Measurements from ENCODE around the gene CAMK1D. TPM values are rescaled to one million over a fixed set of nuclear protein-coding genes. Genes with fewer than 3 reads are reported as not detected.

The CAMK1D gene
- total RNA-seq, 2 experiments from 2014 or later: 11.9 to 15.4 TPM

GRCh38 chr10:12597788-12598765, 248.7 kb downstream of the CAMK1D start:
- no peak overlapping the region for H3K27ac Mint-ChIP-seq
- no peaks in the 10 kb centered on the region for H3K27me3 Mint-ChIP-seq
- peaks cover 30% of the 10 kb centered on the region for H3K36me3 Mint-ChIP-seq
- H3K4me1 Mint-ChIP-seq: peaks cover 42% of the 10 kb centered on the region
- peaks cover 20% of the 10 kb centered on the region for H3K9me3 Mint-ChIP-seq
- DNase-seq: no peak
- H3K4me3 Mint-ChIP-seq: no peak overlapping the region

- Mint-ChIP-seq H3K4me1 (peaks cover 31% of the 10 kb centered on the region), H3K27ac (no peak overlapping the region), H3K9me3 (peaks cover 11% of the 10 kb centered on the region), H3K27me3 (no peaks in the 10 kb centered on the region), H3K36me3 (peaks cover 15% of the 10 kb centered on the region), H3K4me3 (no peak overlapping the region)
- no peak for DNase-seq
These were observed 251.3 kb downstream of the CAMK1D start for GRCh38 chr10:12600652-12601051.

- Mint-ChIP-seq H3K9me3 (peaks cover 3% of the 10 kb centered on the region), H3K27ac (no peak overlapping the region), H3K4me1 (peaks cover 30% of the 10 kb centered on the region)
These were observed 253.2 kb downstream of the CAMK1D start for GRCh38 chr10:12602521-12602920.

GRCh38 chr10:12603766-12604470, 254.6 kb downstream of the CAMK1D start:
- DNase-seq: no peak
- peaks cover 29% of the 10 kb centered on the region for H3K4me1 Mint-ChIP-seq
- H3K4me3 Mint-ChIP-seq: no peak overlapping the region
- H3K9me3 Mint-ChIP-seq: peaks cover 3% of the 10 kb centered on the region
- H3K36me3 Mint-ChIP-seq: peaks cover 7% of the 10 kb centered on the region
- no peak overlapping the region for H3K27ac Mint-ChIP-seq
- H3K27me3 Mint-ChIP-seq: no peaks in the 10 kb centered on the region

More at GRCh38 chr10:12602521-12602920, 253.2 kb downstream of the CAMK1D start:
- no peak overlapping the region for H3K4me3 Mint-ChIP-seq
- no peak for DNase-seq
- peaks cover 7% of the 10 kb centered on the region for H3K36me3 Mint-ChIP-seq
- H3K27me3 Mint-ChIP-seq: no peaks in the 10 kb centered on the region

GRCh38 chr10:12605580-12606405, 256.4 kb downstream of the CAMK1D start:
- peak overlapping the region; percentile 92 for H3K27ac Mint-ChIP-seq
- H3K27me3 Mint-ChIP-seq: no peaks in the 10 kb centered on the region
- peak; percentile 52 for DNase-seq
- H3K36me3 Mint-ChIP-seq: peaks cover 3% of the 10 kb centered on the region
- H3K4me1 Mint-ChIP-seq: peaks cover 24% of the 10 kb centered on the region
- H3K4me3 Mint-ChIP-seq: peak overlapping the region; percentile 83
- peaks cover 1% of the 10 kb centered on the region for H3K9me3 Mint-ChIP-seq

- DNase-seq: no peak
- H3K27ac Mint-ChIP-seq: peak overlapping the region; percentile 92
- H3K4me1 Mint-ChIP-seq: peaks cover 23% of the 10 kb centered on the region
- peaks cover 3% of the 10 kb centered on the region for H3K36me3 Mint-ChIP-seq
- H3K4me3 Mint-ChIP-seq: peak overlapping the region; percentile 83
- no peaks in the 10 kb centered on the region for H3K9me3 Mint-ChIP-seq
- H3K27me3 Mint-ChIP-seq: no peaks in the 10 kb centered on the region
These were observed 257.1 kb downstream of the CAMK1D start for GRCh38 chr10:12606461-12606860.

GRCh38 chr10:12608761-12609160, 259.4 kb downstream of the CAMK1D start:
- H3K27ac Mint-ChIP-seq: no peak overlapping the region
- peaks cover 3% of the 10 kb centered on the region for H3K36me3 Mint-ChIP-seq
- no peak overlapping the region for H3K4me3 Mint-ChIP-seq
- DNase-seq: no peak
- H3K4me1 Mint-ChIP-seq: peaks cover 17% of the 10 kb centered on the region
- H3K9me3 Mint-ChIP-seq: no peaks in the 10 kb centered on the region
- no peaks in the 10 kb centered on the region for H3K27me3 Mint-ChIP-seq

GRCh38 chr10:12609435-12609834, 260.1 kb downstream of the CAMK1D start:
- Mint-ChIP-seq H3K4me1 (peaks cover 17% of the 10 kb centered on the region), H3K9me3 (no peaks in the 10 kb centered on the region), H3K27ac (no peak overlapping the region), H3K27me3 (no peaks in the 10 kb centered on the region), H3K36me3 (peaks cover 3% of the 10 kb centered on the region), H3K4me3 (no peak overlapping the region)
- DNase-seq: no peak

GRCh38 chr10:12613136-12613535, 263.8 kb downstream of the CAMK1D start:
- DNase-seq: no peak
- Mint-ChIP-seq H3K36me3 (peaks cover 3% of the 10 kb centered on the region), H3K27me3 (no peaks in the 10 kb centered on the region), H3K27ac (no peak overlapping the region), H3K4me3 (no peak overlapping the region), H3K9me3 (no peaks in the 10 kb centered on the region), H3K4me1 (no peaks in the 10 kb centered on the region)

GRCh38 chr10:12614177-12614995, 265.0 kb downstream of the CAMK1D start:
- Mint-ChIP-seq H3K4me3 (no peak overlapping the region), H3K27me3 (no peaks in the 10 kb centered on the region), H3K9me3 (no peaks in the 10 kb centered on the region)

GRCh38 chr10:12615296-12616220, 266.2 kb downstream of the CAMK1D start:
- H3K4me1 Mint-ChIP-seq: peaks cover 4% of the 10 kb centered on the region
- no peak for DNase-seq
- H3K4me3 Mint-ChIP-seq: no peak overlapping the region
- no peak overlapping the region for H3K27ac Mint-ChIP-seq
- no peaks in the 10 kb centered on the region for H3K9me3 Mint-ChIP-seq
- peaks cover 3% of the 10 kb centered on the region for H3K36me3 Mint-ChIP-seq
- H3K27me3 Mint-ChIP-seq: no peaks in the 10 kb centered on the region

More at GRCh38 chr10:12614177-12614995, 265.0 kb downstream of the CAMK1D start:
- Mint-ChIP-seq H3K27ac (no peak overlapping the region), H3K4me1 (no peaks in the 10 kb centered on the region), H3K36me3 (peaks cover 3% of the 10 kb centered on the region)
- DNase-seq: no peak

GRCh38 chr10:12617191-12618175, 268.1 kb downstream of the CAMK1D start:
- H3K27ac Mint-ChIP-seq: no peak overlapping the region

More at GRCh38 chr10:12617191-12618175, 268.1 kb downstream of the CAMK1D start:
- no peaks in the 10 kb centered on the region for H3K9me3 Mint-ChIP-seq
- H3K4me3 Mint-ChIP-seq: no peak overlapping the region
- DNase-seq: no peak
- H3K36me3 Mint-ChIP-seq: peaks cover 3% of the 10 kb centered on the region
- no peaks in the 10 kb centered on the region for H3K27me3 Mint-ChIP-seq
- peaks cover 4% of the 10 kb centered on the region for H3K4me1 Mint-ChIP-seq
